ENCODE data around the gene TMEM14C.

DNA sequence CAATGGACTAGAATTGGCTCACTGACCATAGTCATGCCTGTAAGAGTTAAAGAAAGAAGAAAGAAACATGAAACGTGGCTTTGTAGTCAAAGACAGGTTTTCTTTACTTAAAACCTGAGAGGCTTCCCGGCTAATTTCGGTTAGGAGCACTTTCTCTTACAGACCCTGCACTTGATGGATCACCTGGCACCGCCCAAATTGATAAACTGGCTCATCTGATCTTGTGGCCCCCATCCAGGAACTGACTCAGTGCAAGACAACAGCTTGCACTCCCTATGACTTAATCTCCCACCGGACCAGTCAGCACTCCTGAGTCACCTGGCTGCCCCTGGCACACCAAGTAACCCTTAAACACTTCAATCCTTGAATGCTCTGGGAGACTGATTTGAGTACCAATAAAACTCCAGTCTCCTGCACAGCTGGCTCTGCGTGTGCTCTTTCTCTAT is 37.0 kb downstream of the TMEM14C start:
- TF ChIP-seq JUN (IDR thresholded peaks at IDR 0.05) (no peak), FOXS1 (CRISPR knock-in tag; IDR thresholded peaks at IDR 0.05) (no peak), MYC (IDR thresholded peaks at IDR 0.05; ENCODE audit: borderline replicate concordance, low read length) (no peak)
- TF ChIP-seq, protein P1, sequence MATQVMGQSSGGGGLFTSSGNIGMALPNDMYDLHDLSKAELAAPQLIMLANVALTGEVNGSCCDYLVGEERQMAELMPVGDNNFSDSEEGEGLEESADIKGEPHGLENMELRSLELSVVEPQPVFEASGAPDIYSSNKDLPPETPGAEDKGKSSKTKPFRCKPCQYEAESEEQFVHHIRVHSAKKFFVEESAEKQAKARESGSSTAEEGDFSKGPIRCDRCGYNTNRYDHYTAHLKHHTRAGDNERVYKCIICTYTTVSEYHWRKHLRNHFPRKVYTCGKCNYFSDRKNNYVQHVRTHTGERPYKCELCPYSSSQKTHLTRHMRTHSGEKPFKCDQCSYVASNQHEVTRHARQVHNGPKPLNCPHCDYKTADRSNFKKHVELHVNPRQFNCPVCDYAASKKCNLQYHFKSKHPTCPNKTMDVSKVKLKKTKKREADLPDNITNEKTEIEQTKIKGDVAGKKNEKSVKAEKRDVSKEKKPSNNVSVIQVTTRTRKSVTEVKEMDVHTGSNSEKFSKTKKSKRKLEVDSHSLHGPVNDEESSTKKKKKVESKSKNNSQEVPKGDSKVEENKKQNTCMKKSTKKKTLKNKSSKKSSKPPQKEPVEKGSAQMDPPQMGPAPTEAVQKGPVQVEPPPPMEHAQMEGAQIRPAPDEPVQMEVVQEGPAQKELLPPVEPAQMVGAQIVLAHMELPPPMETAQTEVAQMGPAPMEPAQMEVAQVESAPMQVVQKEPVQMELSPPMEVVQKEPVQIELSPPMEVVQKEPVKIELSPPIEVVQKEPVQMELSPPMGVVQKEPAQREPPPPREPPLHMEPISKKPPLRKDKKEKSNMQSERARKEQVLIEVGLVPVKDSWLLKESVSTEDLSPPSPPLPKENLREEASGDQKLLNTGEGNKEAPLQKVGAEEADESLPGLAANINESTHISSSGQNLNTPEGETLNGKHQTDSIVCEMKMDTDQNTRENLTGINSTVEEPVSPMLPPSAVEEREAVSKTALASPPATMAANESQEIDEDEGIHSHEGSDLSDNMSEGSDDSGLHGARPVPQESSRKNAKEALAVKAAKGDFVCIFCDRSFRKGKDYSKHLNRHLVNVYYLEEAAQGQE (IDR thresholded peaks at IDR 0.05), result no peak
- TF ChIP-seq, protein P2, sequence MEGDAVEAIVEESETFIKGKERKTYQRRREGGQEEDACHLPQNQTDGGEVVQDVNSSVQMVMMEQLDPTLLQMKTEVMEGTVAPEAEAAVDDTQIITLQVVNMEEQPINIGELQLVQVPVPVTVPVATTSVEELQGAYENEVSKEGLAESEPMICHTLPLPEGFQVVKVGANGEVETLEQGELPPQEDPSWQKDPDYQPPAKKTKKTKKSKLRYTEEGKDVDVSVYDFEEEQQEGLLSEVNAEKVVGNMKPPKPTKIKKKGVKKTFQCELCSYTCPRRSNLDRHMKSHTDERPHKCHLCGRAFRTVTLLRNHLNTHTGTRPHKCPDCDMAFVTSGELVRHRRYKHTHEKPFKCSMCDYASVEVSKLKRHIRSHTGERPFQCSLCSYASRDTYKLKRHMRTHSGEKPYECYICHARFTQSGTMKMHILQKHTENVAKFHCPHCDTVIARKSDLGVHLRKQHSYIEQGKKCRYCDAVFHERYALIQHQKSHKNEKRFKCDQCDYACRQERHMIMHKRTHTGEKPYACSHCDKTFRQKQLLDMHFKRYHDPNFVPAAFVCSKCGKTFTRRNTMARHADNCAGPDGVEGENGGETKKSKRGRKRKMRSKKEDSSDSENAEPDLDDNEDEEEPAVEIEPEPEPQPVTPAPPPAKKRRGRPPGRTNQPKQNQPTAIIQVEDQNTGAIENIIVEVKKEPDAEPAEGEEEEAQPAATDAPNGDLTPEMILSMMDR (IDR thresholded peaks at IDR 0.05), result no peak

All from A549 (cell line).